ENCODE results near the gene DTX1.

Gene DTX1

GRCh38 chr12:113118142-113118541 is 61.6 kb downstream of the DTX1 start:
- DNase-seq: no peak

GRCh38 chr12:113119980-113120669 is 63.6 kb downstream of the DTX1 start:
- no peak for DNase-seq

DNA sequence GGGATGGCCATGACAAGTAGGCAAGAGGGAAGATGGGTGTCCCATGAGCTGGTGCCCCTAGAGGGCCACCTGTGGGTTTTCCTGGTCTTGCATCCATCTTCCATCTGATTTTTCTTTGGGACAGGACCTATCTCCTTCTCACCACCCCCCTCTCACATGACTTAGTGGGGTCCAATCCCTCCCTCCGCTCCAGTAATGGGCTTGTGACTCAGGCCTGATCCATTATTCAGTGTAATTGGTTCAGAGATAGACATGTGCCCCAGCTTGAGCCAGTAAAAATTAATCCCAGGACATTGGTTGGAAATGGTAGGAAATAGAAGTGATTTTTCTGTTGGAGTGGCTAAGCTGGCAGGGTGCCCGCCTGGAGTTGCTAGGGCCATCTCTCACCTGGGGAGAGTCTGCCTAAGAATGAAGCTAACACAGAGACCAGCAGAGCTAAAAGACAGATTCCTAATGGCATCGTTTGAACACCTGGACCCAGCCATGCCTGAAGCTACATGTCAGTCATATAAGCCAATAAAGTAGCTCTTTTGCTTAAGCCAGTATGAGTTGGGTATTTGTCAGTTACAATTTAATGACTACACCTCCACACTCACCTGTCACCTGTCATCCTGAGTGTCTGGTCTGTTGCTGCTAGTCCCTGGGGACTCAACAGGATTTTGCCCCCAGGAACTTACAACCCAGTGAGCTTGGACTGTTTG is 64.3 kb downstream of the DTX1 start:
- no peak for DNase-seq

DNA sequence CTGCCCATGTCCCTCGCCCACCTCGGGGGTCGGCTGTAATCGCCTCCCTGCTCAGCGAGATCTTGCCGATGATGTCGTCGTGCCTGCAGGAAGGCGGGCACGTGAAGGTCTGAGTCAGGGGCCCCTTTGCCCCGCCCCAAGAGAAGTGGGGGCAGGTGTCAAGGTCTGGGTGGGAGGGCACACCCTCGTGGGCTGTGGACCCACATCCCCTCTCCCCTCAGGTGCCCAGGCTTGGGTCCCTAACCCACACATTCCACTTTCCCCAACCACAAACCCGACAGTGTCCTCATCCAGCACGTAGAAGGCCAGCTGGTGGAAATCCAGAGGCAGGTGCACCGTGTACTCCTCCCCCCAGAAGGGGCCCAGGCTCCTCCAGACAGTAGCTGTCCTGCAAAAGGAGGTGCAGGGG is 71.3 kb downstream of the DTX1 start:
- no peak for DNase-seq

- DNase-seq: no peak
These were observed 72.5 kb downstream of the DTX1 start for GRCh38 chr12:113128802-113129663.

DNA sequence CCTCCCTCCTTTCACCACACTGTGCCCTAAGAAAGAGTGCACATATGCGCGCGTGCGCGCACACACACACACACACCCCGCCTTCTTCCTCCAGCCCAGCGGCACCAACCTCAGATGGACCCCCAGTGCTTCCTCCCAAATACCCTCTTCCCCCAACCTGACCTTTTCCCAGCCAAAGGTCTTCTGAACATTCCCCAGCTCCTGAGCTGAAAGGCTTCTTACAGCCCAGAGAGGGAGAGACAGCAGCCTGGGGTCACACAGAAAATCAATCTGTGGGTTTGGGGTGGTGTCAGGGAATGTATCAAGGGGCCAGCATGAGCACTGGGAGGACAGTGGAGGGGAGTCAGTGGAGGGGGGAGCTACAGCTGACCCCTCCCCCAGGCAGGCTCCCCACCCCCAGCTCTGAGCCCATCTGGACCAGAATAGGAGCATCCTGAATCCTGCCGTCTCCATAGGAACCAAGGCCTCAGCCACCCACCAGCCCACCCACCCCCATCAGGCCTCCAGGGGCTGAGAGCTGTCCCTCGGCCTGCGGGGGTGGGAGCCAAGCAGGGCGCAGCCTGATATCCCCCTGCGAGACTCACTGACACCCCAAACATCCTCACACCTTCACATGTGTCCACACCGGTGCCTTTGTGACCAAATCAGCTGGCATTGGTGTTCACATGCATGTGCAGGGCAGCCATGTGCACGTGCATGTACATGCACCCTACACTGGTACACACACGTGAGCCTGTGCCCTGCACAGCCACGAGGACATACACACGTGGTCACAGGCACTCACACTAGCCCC is 73.3 kb downstream of the DTX1 start:
- no peak for DNase-seq

DNA sequence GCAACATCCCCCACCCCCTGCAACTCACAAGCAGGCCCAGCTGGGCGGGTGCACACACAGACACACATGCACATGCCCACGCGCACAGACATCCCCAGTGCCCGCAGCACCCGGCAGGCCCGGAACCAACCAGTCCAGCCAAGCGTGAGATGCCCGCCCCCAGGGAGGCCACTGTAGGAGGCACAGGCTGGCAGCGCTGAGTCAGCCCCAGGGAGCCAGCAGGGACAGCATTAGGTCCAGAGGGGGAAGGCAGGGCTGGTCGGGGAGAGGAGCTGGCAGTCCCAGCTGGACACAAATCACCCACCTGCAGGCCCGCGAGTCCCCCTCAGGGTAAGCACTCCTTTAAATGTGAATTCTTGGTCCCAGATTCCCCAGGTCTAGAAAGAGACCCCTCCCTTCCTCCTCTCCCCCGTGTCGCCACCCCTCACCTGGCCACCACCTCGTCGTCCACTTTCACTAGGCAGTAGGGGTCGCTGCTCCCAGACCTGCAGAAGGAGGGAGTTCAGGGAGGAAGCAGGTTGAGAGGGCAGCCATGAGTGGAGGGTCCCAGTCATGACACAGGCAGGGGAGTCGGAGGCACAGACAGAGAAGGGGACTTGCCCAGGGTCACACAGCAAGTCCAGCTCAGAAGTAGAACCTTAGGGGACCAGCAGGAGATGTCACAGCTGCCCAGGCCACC is 74.1 kb downstream of the DTX1 start:
- no peak for DNase-seq

DNA sequence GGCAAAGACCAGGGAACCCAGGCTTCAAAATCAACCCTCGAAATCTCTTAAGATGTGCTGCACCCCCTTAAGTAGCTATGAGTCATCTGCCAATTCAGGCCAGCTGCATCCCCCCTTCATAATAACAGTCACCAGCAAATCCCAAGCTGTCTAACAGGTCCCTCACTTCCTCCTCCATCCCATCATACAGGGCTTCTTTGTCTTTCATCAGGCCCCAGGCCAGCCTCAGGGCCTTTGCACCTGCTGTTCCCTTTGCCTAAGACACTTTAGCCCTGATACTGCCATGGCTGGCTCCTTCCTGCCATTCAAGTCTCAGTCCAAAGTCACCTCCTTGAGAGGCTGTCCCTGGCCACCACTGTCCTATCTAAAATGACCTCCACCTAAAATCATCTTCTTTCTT is 75.0 kb downstream of the DTX1 start:
- no peak for DNase-seq

DNA sequence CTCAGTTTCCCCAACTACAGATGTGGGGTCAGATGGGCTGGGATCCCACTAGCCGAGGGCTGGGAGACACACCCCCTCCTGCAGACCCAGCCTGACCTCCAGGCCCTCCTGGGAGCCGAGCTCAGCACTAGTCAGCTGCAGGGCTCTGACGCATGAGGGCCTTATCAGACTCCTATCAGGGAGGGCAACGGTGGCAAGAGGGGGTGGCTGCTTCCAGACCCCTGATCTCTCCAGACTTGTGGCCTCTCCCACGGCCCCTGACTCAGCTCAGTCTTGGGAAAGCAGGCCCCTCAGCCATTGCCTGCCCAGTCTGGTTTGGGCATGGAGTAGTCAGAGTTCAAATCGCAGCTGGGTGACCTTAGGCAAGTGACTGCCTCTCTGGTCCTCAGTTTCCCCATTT is 76.5 kb downstream of the DTX1 start:
- DNase-seq: no peak

- no peak for DNase-seq
These were observed 77.1 kb downstream of the DTX1 start for GRCh38 chr12:113133666-113134065.

DNA sequence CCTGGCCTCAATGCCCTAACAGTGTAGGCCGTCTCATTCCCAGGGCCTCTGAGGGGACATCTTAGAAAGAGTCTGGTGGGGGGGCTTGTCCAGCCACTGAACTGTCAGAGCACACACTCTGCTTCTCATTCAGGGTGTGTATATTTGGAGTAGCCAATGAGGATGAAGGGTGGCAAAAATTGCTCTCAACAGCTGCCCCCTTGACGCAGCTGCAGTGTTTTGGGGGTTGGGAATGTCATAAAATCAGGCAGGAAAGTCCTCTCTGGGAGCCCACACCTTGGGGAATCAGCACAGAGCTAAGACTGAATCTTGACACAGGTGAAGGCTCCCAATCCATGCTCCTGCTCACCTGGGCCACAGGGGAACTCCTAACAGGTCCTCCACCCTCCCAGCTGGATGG is 77.5 kb downstream of the DTX1 start:
- DNase-seq: no peak

DNA sequence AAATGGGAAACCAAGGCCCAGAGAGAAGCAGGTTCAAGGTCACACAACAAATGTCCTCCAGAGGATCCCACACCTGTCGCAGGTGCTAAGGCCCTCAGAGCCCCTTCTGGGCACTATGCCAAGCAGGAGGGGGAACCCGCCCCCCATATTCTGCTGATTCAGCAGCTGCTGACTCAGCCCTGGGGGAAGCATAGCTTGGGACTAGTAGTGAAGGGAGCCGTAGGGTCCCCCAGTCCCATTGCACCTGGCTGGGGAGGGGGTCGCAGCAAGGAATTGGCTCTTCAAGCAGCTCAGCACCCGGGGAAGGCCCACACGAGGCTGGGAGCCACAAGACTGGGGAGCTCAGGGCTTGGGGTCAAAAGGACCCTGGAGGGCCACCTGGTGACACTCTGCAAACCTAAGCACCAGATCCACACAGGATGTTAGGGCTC is 78.0 kb downstream of the DTX1 start:
- no peak for DNase-seq

DNA sequence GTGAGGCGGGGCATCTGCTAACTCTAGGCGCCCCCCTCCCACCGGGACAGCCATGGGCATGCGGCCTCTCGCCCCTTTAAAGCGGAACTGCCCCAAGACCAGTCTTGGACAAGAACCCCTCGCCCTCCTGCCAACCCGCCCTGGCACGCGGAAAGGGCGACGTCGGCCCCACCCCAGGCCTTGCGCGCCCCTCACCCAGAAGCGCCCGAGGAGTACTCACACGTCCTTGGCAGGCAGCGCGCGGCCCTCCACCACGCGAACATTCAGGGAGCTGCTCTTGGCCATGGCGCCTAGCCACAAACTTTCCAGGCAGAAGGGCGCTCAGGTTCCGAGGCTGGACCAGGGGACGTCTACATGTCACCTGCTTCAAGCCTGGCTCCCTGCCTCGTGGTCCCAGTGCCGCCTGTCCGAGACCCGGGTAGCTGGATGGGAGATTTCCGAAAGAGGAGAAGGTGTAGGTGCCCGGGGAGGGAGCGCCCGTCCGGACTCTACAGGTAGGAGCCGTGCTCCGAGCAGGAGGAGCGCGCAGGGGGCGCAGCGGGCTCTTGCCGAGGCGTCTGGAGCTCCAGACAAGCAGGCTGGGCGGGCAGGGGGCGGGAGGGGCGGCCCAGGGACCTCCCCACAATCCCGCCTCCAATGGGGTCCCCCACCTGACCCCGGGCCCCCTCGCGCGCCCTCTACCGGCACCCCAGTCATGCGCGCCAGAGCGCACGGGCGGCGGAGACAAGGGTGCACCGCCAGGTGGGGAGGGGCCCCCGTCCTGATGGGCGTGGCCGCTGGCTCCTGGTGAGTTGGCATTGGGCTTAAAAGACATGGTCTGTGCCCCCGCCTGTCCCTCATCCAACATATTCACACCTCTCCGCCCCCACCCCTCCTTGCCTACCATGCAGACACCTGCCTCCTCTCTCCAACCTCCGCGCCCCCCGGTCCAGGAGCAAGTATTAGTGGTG is 78.9 kb downstream of the DTX1 start, which contains the start of gene RASAL1:
Gene RASAL1 (minus strand): TSS at position 584 of the 950 bp plus-strand sequence. CDS start 299 bp downstream, at position 285.
- DNase-seq: peak; percentile 72 to 78

- DNase-seq: peak; percentile 59 to 60
These were observed 79.8 kb downstream of the DTX1 start for GRCh38 chr12:113136128-113136989.

- DNase-seq: no peak
These were observed 80.5 kb downstream of the DTX1 start for GRCh38 chr12:113136990-113137511.

DNA sequence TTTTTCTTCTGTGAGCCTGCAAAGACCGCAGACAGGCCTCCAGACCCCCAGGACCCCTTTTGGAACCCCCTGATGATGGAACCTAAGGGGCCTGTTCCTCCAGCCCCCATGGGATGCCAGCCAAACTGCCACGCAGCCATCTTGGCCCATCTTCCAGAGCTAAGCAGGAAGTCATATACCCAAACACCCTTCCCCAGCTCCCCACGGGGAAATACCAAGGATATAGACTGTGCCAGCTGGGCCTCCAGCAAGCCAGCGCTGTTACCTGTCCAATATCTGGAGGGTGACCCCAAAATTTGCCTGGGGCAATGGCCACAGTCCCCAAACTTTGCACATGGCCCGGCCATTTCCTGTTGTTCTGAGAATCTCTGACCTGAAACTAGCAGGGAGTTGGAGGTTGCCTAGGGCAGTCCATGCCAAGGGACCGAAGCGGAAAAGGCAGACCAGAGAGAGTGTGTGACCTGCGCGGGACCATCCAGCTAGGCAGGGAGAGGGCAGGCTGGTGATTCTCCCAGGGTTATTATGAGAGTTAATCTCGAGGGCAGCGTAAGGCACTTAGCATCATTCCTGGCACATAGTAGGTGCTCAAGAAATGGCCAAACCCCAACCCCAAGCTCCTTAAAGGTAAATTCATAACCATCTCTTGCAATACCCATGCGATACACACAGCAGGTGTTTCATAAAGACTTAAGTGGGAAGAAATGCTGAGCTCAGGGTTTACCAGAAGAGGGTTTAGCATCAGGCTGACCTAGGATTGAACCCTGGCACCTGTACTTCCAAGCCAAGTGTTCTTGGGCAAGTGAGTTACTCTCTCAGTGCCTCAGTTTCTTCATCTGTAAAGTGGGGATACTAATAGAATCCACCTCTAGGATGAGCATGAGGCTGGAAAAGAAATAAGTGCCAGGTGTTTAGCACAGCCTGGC is 81.6 kb downstream of the DTX1 start:
- no peak for DNase-seq

DNA sequence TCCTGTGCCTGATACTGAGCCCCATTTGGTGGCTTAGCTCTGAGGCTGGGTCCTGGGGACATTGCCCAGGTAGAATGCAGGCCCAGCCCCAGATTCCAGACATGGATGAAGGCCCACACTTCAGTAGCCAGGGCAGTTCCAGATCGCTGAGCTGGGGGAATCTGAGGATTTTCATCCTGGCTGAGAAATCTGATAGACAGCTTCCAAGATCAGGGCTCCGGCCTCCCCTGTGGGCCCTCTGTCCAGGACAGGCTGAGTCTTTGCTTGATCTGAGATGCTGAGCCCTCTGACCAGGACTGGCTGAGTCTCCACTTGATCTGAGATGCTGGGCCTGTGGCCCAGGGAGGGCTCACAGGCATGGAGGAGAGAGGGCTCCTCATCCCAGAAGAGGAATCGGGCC is 82.3 kb downstream of the DTX1 start:
- DNase-seq: no peak

DNA sequence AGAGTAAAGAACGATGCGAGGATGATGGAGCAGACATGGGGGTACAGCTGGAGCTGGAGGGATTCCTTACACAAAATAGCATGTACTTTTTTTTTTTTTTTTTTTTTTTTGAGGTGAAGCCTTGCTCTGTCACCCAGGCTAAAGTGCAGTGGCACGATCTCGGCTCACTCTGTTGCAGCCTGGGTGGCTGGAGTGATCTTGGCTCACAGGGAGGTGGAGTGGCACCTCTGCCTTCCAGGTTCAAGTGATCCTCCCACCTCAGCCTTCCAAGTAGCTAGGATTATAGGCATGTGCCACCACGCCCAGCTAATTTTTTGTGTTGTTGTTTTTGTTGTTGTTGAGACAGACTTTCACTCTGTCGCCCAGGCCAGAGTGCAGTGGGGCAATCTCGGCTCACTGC is 84.2 kb downstream of the DTX1 start:
- no peak for DNase-seq
